GM23338 (cell line): ENCODE measurements around the gene JMY. TPM values are rescaled to one million over a fixed set of nuclear protein-coding genes. Genes with fewer than 3 reads are reported as not detected.

ENCODE experiments used
- CREB1 ChIP-seq: fragments of 250-450 bp; sonication (Bioruptor Pico); IDR thresholded peaks from 2 replicates; pipeline ENCODE4 v1.5.0; 2020; ENCODE audit warnings: low read depth, mild to moderate bottlenecking, moderate library complexity
- CTCF ChIP-seq, 2 experiments: fragments of 200-600 bp in 1 of 2; sonication (generic) in 1 of 2; conservative IDR thresholded peaks; 2 replicates each; pipeline versions ENCODE4 v1.5.1 to v1.6.1; 2016 to 2017; ENCODE audit warnings: antibody characterized with exemption in 2 of 2, low read depth in 2 of 2, mild to moderate bottlenecking in 2 of 2, moderate library complexity in 1 of 2
- EZH2 ChIP-seq: fragments of 200-600 bp; sonication (generic); IDR thresholded peaks from one replicate; pipeline ENCODE4 v1.8.0; 2017; ENCODE audit warnings: antibody characterized with exemption, mild to moderate bottlenecking, low read depth; ENCODE audit not compliant: unreplicated experiment
- NANOG ChIP-seq: IDR thresholded peaks from 2 replicates; pipeline ENCODE4 v1.6.1; 2016; ENCODE audit warnings: antibody characterized with exemption, borderline replicate concordance
- REST ChIP-seq: IDR thresholded peaks from one replicate; pipeline ENCODE4 v1.6.1; 2018; ENCODE audit warnings: antibody characterized with exemption; ENCODE audit not compliant: unreplicated experiment
- STAT1 ChIP-seq: IDR thresholded peaks from one replicate; pipeline ENCODE4 v1.6.1; 2016; ENCODE audit warnings: antibody characterized with exemption; ENCODE audit not compliant: unreplicated experiment
- ZNF331 ChIP-seq: fragments of 250-450 bp; sonication (Bioruptor Pico); IDR thresholded peaks from 2 replicates; pipeline ENCODE4 v1.5.0; 2020; ENCODE audit warnings: low read depth, mild to moderate bottlenecking, moderate library complexity
- ZNF462 ChIP-seq: fragments of 250-450 bp; sonication (Bioruptor Pico); IDR thresholded peaks from 2 replicates; pipeline ENCODE4 v1.5.0; 2020; ENCODE audit warnings: mild to moderate bottlenecking, moderate library complexity
- polyA plus RNA-seq: library from polyadenylated mRNA; unstranded; fragments of >200 nt; fragmentation: Nextera tagmentation; extraction: Ambion mirVana; gene quantifications from 2 replicates; pipeline ENCODE4 v1.2.1, GENCODE V29; 2016
- total RNA-seq: library from RNA; depleted of rRNA; stranded (reverse); fragments of >200 nt; shearing (Covaris generic); gene quantifications from 2 replicates; pipeline ENCODE4 v1.2.3, GENCODE V29; 2014

The JMY gene
- total and polyA plus RNA-seq, 2 experiments from 2014 or later, result 6.2 to 18.4 TPM

GRCh38 chr5:79255786-79256557, 20.0 kb downstream of the JMY start (continued):
- TF ChIP-seq ZNF462 (CRISPR knock-in tag) (peak; percentile 33; the same call in 1 of the 2 replicates), CTCF (conservative IDR thresholded peaks at IDR 0.05; ENCODE audit: low read depth in 2 of 2) (peak; percentile 74 to 90), NANOG (no peak), STAT1 (no peak), ZNF331 (CRISPR knock-in tag) (no peak), EZH2 (no peak), CREB1 (CRISPR knock-in tag) (no peak), REST (no peak)
